ENCODE measurements around the gene FAT1.

The FAT1 gene

GRCh38 chr4:186702940-186703339, 20.7 kb downstream of the FAT1 start:
- Mint-ChIP-seq H3K36me3 (ENCODE audit: low read depth) (no peaks in the 10 kb centered on the region), H3K4me3 (no peak overlapping the region), H3K27me3 (no peaks in the 10 kb centered on the region), H3K9me3 (peaks cover 5% of the 10 kb centered on the region), H3K4me1 (ENCODE audit: low read depth) (no peaks in the 10 kb centered on the region), H3K27ac (no peak overlapping the region)
- no peak for DNase-seq

- no peaks in the 10 kb centered on the region for H3K36me3 Mint-ChIP-seq (ENCODE audit: low read depth)
- no peak for DNase-seq
- H3K27ac Mint-ChIP-seq, result no peak overlapping the region
- no peaks in the 10 kb centered on the region for H3K27me3 Mint-ChIP-seq
- peaks cover 5% of the 10 kb centered on the region for H3K9me3 Mint-ChIP-seq
- H3K4me3 Mint-ChIP-seq, result no peak overlapping the region
- H3K4me1 Mint-ChIP-seq (ENCODE audit: low read depth), result no peaks in the 10 kb centered on the region
Measured at GRCh38 chr4:186702297-186702696, 21.4 kb downstream of the FAT1 start.

- Mint-ChIP-seq H3K27me3 (no peaks in the 10 kb centered on the region), H3K36me3 (ENCODE audit: low read depth) (no peaks in the 10 kb centered on the region), H3K27ac (no peak overlapping the region), H3K4me1 (ENCODE audit: low read depth) (no peaks in the 10 kb centered on the region), H3K9me3 (peaks cover 5% of the 10 kb centered on the region), H3K4me3 (no peak overlapping the region)
- no peak for DNase-seq
Measured at GRCh38 chr4:186701788-186702187, 21.9 kb downstream of the FAT1 start.

GRCh38 chr4:186701273-186701672, 22.4 kb downstream of the FAT1 start:
- no peak for DNase-seq
- no peaks in the 10 kb centered on the region for H3K36me3 Mint-ChIP-seq (ENCODE audit: low read depth)
- H3K9me3 Mint-ChIP-seq, result peaks cover 5% of the 10 kb centered on the region
- no peaks in the 10 kb centered on the region for H3K4me1 Mint-ChIP-seq (ENCODE audit: low read depth)
- H3K4me3 Mint-ChIP-seq, result no peak overlapping the region
- no peak overlapping the region for H3K27ac Mint-ChIP-seq
- H3K27me3 Mint-ChIP-seq, result no peaks in the 10 kb centered on the region

GRCh38 chr4:186700746-186701145, 22.9 kb downstream of the FAT1 start:
- H3K9me3 Mint-ChIP-seq, result peaks cover 5% of the 10 kb centered on the region
- H3K4me1 Mint-ChIP-seq (ENCODE audit: low read depth), result no peaks in the 10 kb centered on the region
- no peak for DNase-seq
- H3K36me3 Mint-ChIP-seq (ENCODE audit: low read depth), result no peaks in the 10 kb centered on the region
- H3K27ac Mint-ChIP-seq, result no peak overlapping the region
- H3K4me3 Mint-ChIP-seq, result no peak overlapping the region
- no peaks in the 10 kb centered on the region for H3K27me3 Mint-ChIP-seq

- Mint-ChIP-seq H3K9me3 (peaks cover 5% of the 10 kb centered on the region), H3K4me3 (no peak overlapping the region)
- DNase-seq, result no peak
Measured at GRCh38 chr4:186699881-186700397, 23.7 kb downstream of the FAT1 start.

GRCh38 chr4:186699298-186699697, 24.4 kb downstream of the FAT1 start:
- no peak for DNase-seq
- Mint-ChIP-seq H3K9me3 (peaks cover 5% of the 10 kb centered on the region), H3K36me3 (ENCODE audit: low read depth) (no peaks in the 10 kb centered on the region), H3K4me1 (ENCODE audit: low read depth) (no peaks in the 10 kb centered on the region), H3K27ac (no peak overlapping the region), H3K27me3 (no peaks in the 10 kb centered on the region), H3K4me3 (no peak overlapping the region)

More at GRCh38 chr4:186699881-186700397, 23.7 kb downstream of the FAT1 start:
- H3K4me1 Mint-ChIP-seq (ENCODE audit: low read depth), result no peaks in the 10 kb centered on the region
- no peaks in the 10 kb centered on the region for H3K36me3 Mint-ChIP-seq (ENCODE audit: low read depth)
- H3K27me3 Mint-ChIP-seq, result no peaks in the 10 kb centered on the region
- H3K27ac Mint-ChIP-seq, result no peak overlapping the region

GRCh38 chr4:186698525-186698924, 25.1 kb downstream of the FAT1 start:
- Mint-ChIP-seq H3K27ac (no peak overlapping the region), H3K36me3 (ENCODE audit: low read depth) (no peaks in the 10 kb centered on the region), H3K9me3 (peaks cover 5% of the 10 kb centered on the region), H3K4me1 (ENCODE audit: low read depth) (no peaks in the 10 kb centered on the region), H3K4me3 (no peak overlapping the region), H3K27me3 (no peaks in the 10 kb centered on the region)
- no peak for DNase-seq

GRCh38 chr4:186698028-186698427, 25.6 kb downstream of the FAT1 start:
- peaks cover 5% of the 10 kb centered on the region for H3K9me3 Mint-ChIP-seq
- no peaks in the 10 kb centered on the region for H3K4me1 Mint-ChIP-seq (ENCODE audit: low read depth)
- H3K27ac Mint-ChIP-seq, result no peak overlapping the region
- no peak for DNase-seq
- no peak overlapping the region for H3K4me3 Mint-ChIP-seq
- H3K36me3 Mint-ChIP-seq (ENCODE audit: low read depth), result no peaks in the 10 kb centered on the region
- H3K27me3 Mint-ChIP-seq, result no peaks in the 10 kb centered on the region

GRCh38 chr4:186695392-186695791, 28.3 kb downstream of the FAT1 start:
- peaks cover 5% of the 10 kb centered on the region for H3K9me3 Mint-ChIP-seq
- no peak overlapping the region for H3K4me3 Mint-ChIP-seq
- no peak overlapping the region for H3K27ac Mint-ChIP-seq
- H3K27me3 Mint-ChIP-seq, result no peaks in the 10 kb centered on the region
- H3K4me1 Mint-ChIP-seq (ENCODE audit: low read depth), result no peaks in the 10 kb centered on the region
- no peak for DNase-seq
- no peaks in the 10 kb centered on the region for H3K36me3 Mint-ChIP-seq (ENCODE audit: low read depth)

- Mint-ChIP-seq H3K36me3 (ENCODE audit: low read depth) (no peaks in the 10 kb centered on the region), H3K4me3 (no peak overlapping the region), H3K9me3 (peaks cover 5% of the 10 kb centered on the region), H3K27me3 (no peaks in the 10 kb centered on the region), H3K27ac (no peak overlapping the region), H3K4me1 (ENCODE audit: low read depth) (no peaks in the 10 kb centered on the region)
- no peak for DNase-seq
Measured at GRCh38 chr4:186693894-186694293, 29.8 kb downstream of the FAT1 start.

- no peak overlapping the region for H3K27ac Mint-ChIP-seq
- H3K4me1 Mint-ChIP-seq (ENCODE audit: low read depth), result no peaks in the 10 kb centered on the region
- no peaks in the 10 kb centered on the region for H3K36me3 Mint-ChIP-seq (ENCODE audit: low read depth)
- H3K9me3 Mint-ChIP-seq, result peaks cover 3% of the 10 kb centered on the region
- no peak for DNase-seq
- no peaks in the 10 kb centered on the region for H3K27me3 Mint-ChIP-seq
- no peak overlapping the region for H3K4me3 Mint-ChIP-seq
Measured at GRCh38 chr4:186693159-186693815, 30.4 kb downstream of the FAT1 start.

GRCh38 chr4:186691396-186691795, 32.3 kb downstream of the FAT1 start:
- Mint-ChIP-seq H3K4me3 (no peak overlapping the region), H3K27me3 (no peaks in the 10 kb centered on the region), H3K27ac (no peak overlapping the region), H3K4me1 (ENCODE audit: low read depth) (no peaks in the 10 kb centered on the region), H3K36me3 (ENCODE audit: low read depth) (no peaks in the 10 kb centered on the region), H3K9me3 (no peaks in the 10 kb centered on the region)
- DNase-seq, result no peak

- H3K27ac Mint-ChIP-seq, result no peak overlapping the region
- H3K36me3 Mint-ChIP-seq (ENCODE audit: low read depth), result no peaks in the 10 kb centered on the region
- H3K9me3 Mint-ChIP-seq, result no peaks in the 10 kb centered on the region
- H3K4me1 Mint-ChIP-seq (ENCODE audit: low read depth), result no peaks in the 10 kb centered on the region
- DNase-seq, result no peak
- H3K27me3 Mint-ChIP-seq, result no peaks in the 10 kb centered on the region
- no peak overlapping the region for H3K4me3 Mint-ChIP-seq
Measured at GRCh38 chr4:186689476-186689875, 34.2 kb downstream of the FAT1 start.

- H3K36me3 Mint-ChIP-seq (ENCODE audit: low read depth), result no peaks in the 10 kb centered on the region
- no peak for DNase-seq
- no peaks in the 10 kb centered on the region for H3K9me3 Mint-ChIP-seq
- no peaks in the 10 kb centered on the region for H3K4me1 Mint-ChIP-seq (ENCODE audit: low read depth)
- no peak overlapping the region for H3K27ac Mint-ChIP-seq
- H3K4me3 Mint-ChIP-seq, result no peak overlapping the region
- H3K27me3 Mint-ChIP-seq, result no peaks in the 10 kb centered on the region
Measured at GRCh38 chr4:186688150-186688943, 35.3 kb downstream of the FAT1 start.

All from activated T-cell treated with anti-CD3 and anti-CD28 coated beads, Interleukin-2, amount 50 U/mL, for 24 hours (primary cell).